Naive thymus-derived CD4-positive, alpha-beta T cell (primary cell): ENCODE results near the gene SNRNP200. TPM values are rescaled to one million over a fixed set of nuclear protein-coding genes. Genes with fewer than 3 reads are reported as not detected.

Experiments
- ATAC-seq: fragments of 150-1000 bp; cut with Tn5 transposase; 2 replicates; pipeline ENCODE4 v1.10.0; 2021; ENCODE audit warnings: mild to moderate bottlenecking, moderate library complexity
- CTCF ChIA-PET: fragments of 350-600 bp; sonication (Branson Sonifier 250); formaldehyde crosslinking; loops from one replicate; lab custom pipeline; 2021; ENCODE audit warnings: antibody characterized with exemption; lab: Charles Lee
- POLR2A ChIA-PET: fragments of 350-600 bp; sonication (Branson Sonifier 250); formaldehyde crosslinking; loops from one replicate; lab custom pipeline; 2021; ENCODE audit warnings: antibody characterized with exemption, inconsistent platforms; lab: Charles Lee
- DNase-seq, 9 donors: peaks; one replicate each; pipeline versions ENCODE4 v3.0.0 to v3.0.0-alpha.2; 2020 to 2022; ENCODE audit warnings: mixed read lengths in 1 of 9
- H3K27ac ChIP-seq: one replicate; pipeline ENCODE4 v1.7.0; 2013; ENCODE audit warnings: mild to moderate bottlenecking, low read depth, low read length, moderate library complexity
- H3K27me3 ChIP-seq, 2 donors: one replicate each; pipeline ENCODE4 v1.7.0; 2013; ENCODE audit warnings: low read length in 2 of 2, mild to moderate bottlenecking in 2 of 2, moderate library complexity in 2 of 2; ENCODE audit not compliant: control insufficient read depth in 2 of 2, insufficient read depth in 2 of 2
- H3K36me3 ChIP-seq, 3 experiments: 1 replicate in 2 of 3; 2 replicates in 1 of 3; pipeline ENCODE4 v1.7.0; 2013; ENCODE audit warnings: low read length in 3 of 3, mild to moderate bottlenecking in 3 of 3, moderate library complexity in 1 of 3; ENCODE audit not compliant: insufficient read depth in 3 of 3, control insufficient read depth in 2 of 3
- H3K4me1 ChIP-seq, 2 donors: one replicate each; pipeline ENCODE4 v1.7.0; 2013; ENCODE audit warnings: low read length in 2 of 2, mild to moderate bottlenecking in 2 of 2, moderate library complexity in 1 of 2; ENCODE audit not compliant: control insufficient read depth in 2 of 2, insufficient read depth in 2 of 2
- H3K4me3 ChIP-seq: 2 replicates; pipeline ENCODE4 v1.7.0; 2013; ENCODE audit warnings: mild to moderate bottlenecking, low read length
- H3K9me3 ChIP-seq, 3 experiments: 1 replicate in 2 of 3; 2 replicates in 1 of 3; pipeline ENCODE4 v1.7.0; 2013; ENCODE audit warnings: low read length in 3 of 3; ENCODE audit not compliant: control insufficient read depth in 2 of 3
- H3K27ac Mint-ChIP-seq, 9 donors: one replicate each; pipeline ENCODE4 v1.8.0; 2020 to 2022; ENCODE audit warnings: mixed read lengths in 9 of 9, mild to moderate bottlenecking in 8 of 9, moderate library complexity in 5 of 9, inconsistent platforms in 2 of 9
- H3K27me3 Mint-ChIP-seq, 5 donors: one replicate each; pipeline ENCODE4 v1.8.0; 2021 to 2022; ENCODE audit warnings: mixed read lengths in 5 of 5, mild to moderate bottlenecking in 1 of 5
- H3K36me3 Mint-ChIP-seq, 5 donors: one replicate each; pipeline ENCODE4 v1.8.0; 2020 to 2022; ENCODE audit warnings: mixed read lengths in 5 of 5, mild to moderate bottlenecking in 3 of 5, inconsistent platforms in 1 of 5
- H3K4me1 Mint-ChIP-seq, 7 donors: one replicate each; pipeline ENCODE4 v1.8.0; 2020 to 2022; ENCODE audit warnings: mixed read lengths in 7 of 7, mild to moderate bottlenecking in 3 of 7, inconsistent platforms in 1 of 7
- H3K4me3 Mint-ChIP-seq, 10 donors: one replicate each; pipeline ENCODE4 v1.8.0; 2020 to 2022; ENCODE audit warnings: mild to moderate bottlenecking in 10 of 10, mixed read lengths in 10 of 10, moderate library complexity in 6 of 10, inconsistent platforms in 2 of 10
- H3K9me3 Mint-ChIP-seq, 11 donors: one replicate each; pipeline ENCODE4 v1.8.0; 2020 to 2022; ENCODE audit warnings: mixed read lengths in 11 of 11, mild to moderate bottlenecking in 4 of 11, inconsistent platforms in 1 of 11, moderate library complexity in 1 of 11
- intact Hi-C, 2 donors: fragments of 100-400 bp; cut with micrococcal nuclease; formaldehyde crosslinking; loops; one replicate each; pipeline ENCODE4 v1.15.1; 2023
- polyA plus RNA-seq, 2 donors: library from polyadenylated mRNA; unstranded; fragments of 300-500 nt; fragmentation: Illumina TruSeq; gene quantifications; one replicate each; pipeline ENCODE4 v1.2.3, GENCODE V29; 2021
- total RNA-seq, 6 experiments: library from RNA in 5 of 6; stranded (reverse) in 5 of 6; gene quantifications; 1 replicate in 5 of 6; 2 replicates in 1 of 6; pipeline ENCODE4 v1.2.3 and lab custom pipeline; 2021 to 2026

The SNRNP200 gene
- total and polyA plus RNA-seq, 7 experiments from 2014 or later: 86.6 to 255 (median 171) TPM

GRCh38 chr2:96336104-96336775 lies 30.9 kb upstream of the SNRNP200 start:
- ChIA-PET POLR2A (interaction anchor here (0.6 to 4.4 kb wide), 10 partner anchors 10 to 416 kb away, joined by 3 to 54 read pairs (median 4); partner anchors contain the start of genes ITPRIPL1 and SNRNP200), CTCF (no interaction called here)
- Histone ChIP-seq H3K27ac (peak overlapping the region; percentile 91), H3K4me1 (peaks cover 3 to 20% of the 10 kb centered on the region in 2 donors), H3K4me3 (peak overlapping the region; percentile 87), H3K36me3 (no peaks in the 10 kb centered on the region), H3K9me3 (no peaks in the 10 kb centered on the region), H3K27me3 (no peaks in the 10 kb centered on the region)
- intact Hi-C loops: loop anchor here in 1 of 2 donors (1.0 kb wide), 1 partner anchor 128 kb away; the partner anchor contains the start of gene STARD7
- ATAC-seq: no peak
- H3K27ac Mint-ChIP-seq: peak overlapping the region; percentile 29 to 92 (median 77)
- no peaks in the 10 kb centered on the region for H3K9me3 Mint-ChIP-seq
- H3K4me3 Mint-ChIP-seq: peak overlapping the region; percentile 59 to 91 (median 82)
- H3K27me3 Mint-ChIP-seq: no peaks in the 10 kb centered on the region
- peaks cover 0 to 20% (median 0%) of the 10 kb centered on the region in 5 donors for H3K36me3 Mint-ChIP-seq
- H3K4me1 Mint-ChIP-seq: peaks cover 18 to 62% (median 25%) of the 10 kb centered on the region in 7 donors
- DNase-seq: no peak

- intact Hi-C loops: loop anchor here in 1 of 2 donors (2.0 kb wide), 2 partner anchors 13 to 67 kb away; partner anchors contain the start of gene CIAO1
- no peak overlapping the region for H3K4me3 ChIP-seq
- no peaks in the 10 kb centered on the region for H3K27me3 Mint-ChIP-seq
Observed at GRCh38 chr2:96333708-96334107, 28.4 kb upstream of the SNRNP200 start.

GRCh38 chr2:96330407-96330806 lies 25.1 kb upstream of the SNRNP200 start:
- Mint-ChIP-seq H3K4me3 (no peak overlapping the region), H3K36me3 (peaks cover 0 to 31% (median 0%) of the 10 kb centered on the region in 5 donors), H3K27me3 (no peaks in the 10 kb centered on the region), H3K4me1 (peaks cover 23 to 64% (median 34%) of the 10 kb centered on the region in 7 donors), H3K27ac (no peak overlapping the region), H3K9me3 (no peaks in the 10 kb centered on the region)
- POLR2A ChIA-PET: no interaction called here
- Histone ChIP-seq H3K4me1 (peaks cover 17 to 23% of the 10 kb centered on the region in 2 donors), H3K9me3 (no peaks in the 10 kb centered on the region), H3K27ac (no peak overlapping the region), H3K4me3 (no peak overlapping the region), H3K27me3 (no peaks in the 10 kb centered on the region), H3K36me3 (no peaks in the 10 kb centered on the region)
- intact Hi-C loops: no loop called here
- CTCF ChIA-PET: no interaction called here
- ATAC-seq (no peak), DNase-seq (no peak)

More at GRCh38 chr2:96333708-96334107, 28.4 kb upstream of the SNRNP200 start:
- Mint-ChIP-seq H3K36me3 (peaks cover 0 to 18% (median 0%) of the 10 kb centered on the region in 5 donors), H3K9me3 (no peaks in the 10 kb centered on the region), H3K4me1 (peaks cover 18 to 54% (median 25%) of the 10 kb centered on the region in 7 donors), H3K4me3 (peak overlapping the region; percentile 8 to 91 (median 63)), H3K27ac (peak overlapping the region; percentile 0 to 95 (median 84))
- Histone ChIP-seq H3K36me3 (no peaks in the 10 kb centered on the region), H3K27ac (no peak overlapping the region), H3K9me3 (no peaks in the 10 kb centered on the region), H3K4me1 (peaks cover 3 to 13% of the 10 kb centered on the region in 2 donors), H3K27me3 (no peaks in the 10 kb centered on the region)
- ATAC-seq (no peak), DNase-seq (no peak)
- POLR2A ChIA-PET: interaction anchor here (1.2 to 4.4 kb wide), 2 partner anchors 11 to 19 kb away, joined by 3 to 54 read pairs; partner anchors contain the start of gene ITPRIPL1
- CTCF ChIA-PET: interaction anchor here (1.0 to 1.2 kb wide), 2 partner anchors 12 to 13 kb away, joined by 3 read pairs; no protein-coding TSS in a partner anchor

- Histone ChIP-seq H3K27me3 (no peaks in the 10 kb centered on the region), H3K4me1 (peaks cover 17 to 22% of the 10 kb centered on the region in 2 donors), H3K27ac (no peak overlapping the region), H3K9me3 (no peaks in the 10 kb centered on the region), H3K4me3 (no peak overlapping the region), H3K36me3 (no peaks in the 10 kb centered on the region)
- no peaks in the 10 kb centered on the region for H3K9me3 Mint-ChIP-seq
- no peaks in the 10 kb centered on the region for H3K27me3 Mint-ChIP-seq
- H3K4me1 Mint-ChIP-seq: peaks cover 23 to 63% (median 34%) of the 10 kb centered on the region in 7 donors
- DNase-seq: no peak
- no peak overlapping the region for H3K27ac Mint-ChIP-seq
- peak overlapping the region in 1 of 10 donors; percentile 16 for H3K4me3 Mint-ChIP-seq
- POLR2A ChIA-PET: interaction anchor here (0.6 to 1.3 kb wide), 2 partner anchors 9 to 25 kb away, joined by 3 to 4 read pairs; no protein-coding TSS in a partner anchor
- ATAC-seq: no peak
- peaks cover 0 to 31% (median 0%) of the 10 kb centered on the region in 5 donors for H3K36me3 Mint-ChIP-seq
- intact Hi-C loops: loop anchor here in 1 of 2 donors (10.0 kb wide), 1 partner anchor 635 kb away; no protein-coding TSS in a partner anchor
- CTCF ChIA-PET: no interaction called here
Observed at GRCh38 chr2:96329874-96330273, 24.5 kb upstream of the SNRNP200 start.

GRCh38 chr2:96329456-96329855 lies 24.1 kb upstream of the SNRNP200 start:
- peaks cover 23 to 63% (median 34%) of the 10 kb centered on the region in 7 donors for H3K4me1 Mint-ChIP-seq
- H3K4me3 ChIP-seq: no peak overlapping the region
- no peak overlapping the region for H3K27ac ChIP-seq
- peak overlapping the region in 1 of 10 donors; percentile 16 for H3K4me3 Mint-ChIP-seq
- intact Hi-C loops: loop anchor here in 1 of 2 donors (10.0 kb wide), 1 partner anchor 635 kb away; no protein-coding TSS in a partner anchor
- no peaks in the 10 kb centered on the region for H3K9me3 ChIP-seq
- no peaks in the 10 kb centered on the region for H3K27me3 Mint-ChIP-seq
- H3K27me3 ChIP-seq: no peaks in the 10 kb centered on the region
- ChIA-PET POLR2A (interaction anchor here (0.6 to 1.3 kb wide), 4 partner anchors 9 to 90 kb away, joined by 3 to 4 read pairs (median 3); no protein-coding TSS in a partner anchor), CTCF (no interaction called here)
- ATAC-seq: no peak
- H3K36me3 Mint-ChIP-seq: peaks cover 0 to 31% (median 0%) of the 10 kb centered on the region in 5 donors
- H3K9me3 Mint-ChIP-seq: no peaks in the 10 kb centered on the region
- H3K36me3 ChIP-seq: no peaks in the 10 kb centered on the region
- H3K27ac Mint-ChIP-seq: no peak overlapping the region
- no peak for DNase-seq
- H3K4me1 ChIP-seq: peaks cover 21 to 22% of the 10 kb centered on the region in 2 donors

GRCh38 chr2:96326990-96327820 lies 21.9 kb upstream of the SNRNP200 start:
- no peak overlapping the region for H3K27ac ChIP-seq
- H3K4me3 ChIP-seq: no peak overlapping the region
- Mint-ChIP-seq H3K4me3 (peak overlapping the region in 3 of 10 donors; percentile 23 to 95 (median 56)), H3K4me1 (peaks cover 12 to 64% (median 24%) of the 10 kb centered on the region in 7 donors), H3K27ac (peak overlapping the region in 2 of 9 donors; percentile 10 to 91), H3K27me3 (peaks cover 0 to 7% (median 0%) of the 10 kb centered on the region in 5 donors), H3K9me3 (no peaks in the 10 kb centered on the region), H3K36me3 (peaks cover 0 to 28% (median 0%) of the 10 kb centered on the region in 5 donors)
- CTCF ChIA-PET: no interaction called here
- POLR2A ChIA-PET: interaction anchor here (0.6 to 1.5 kb wide), 4 partner anchors 8 to 425 kb away, joined by 3 to 8 read pairs (median 4); partner anchors contain the start of gene NCAPH
- no peaks in the 10 kb centered on the region for H3K9me3 ChIP-seq
- ATAC-seq (no peak), DNase-seq (no peak)
- H3K27me3 ChIP-seq: no peaks in the 10 kb centered on the region
- intact Hi-C loops: loop anchor here (1.0 to 10.0 kb wide), 3 partner anchors 8 to 638 kb away; partner anchors contain the start of genes NCAPH (in 1 of the 2) and SNRNP200 (in 1 of the 2)
- no peaks in the 10 kb centered on the region for H3K36me3 ChIP-seq
- peaks cover 21% of the 10 kb centered on the region in 2 donors for H3K4me1 ChIP-seq
